Measurements from ENCODE around the gene AP3S2. TPM values are rescaled to one million over a fixed set of nuclear protein-coding genes. Genes with fewer than 3 reads are reported as not detected.
"Not testable (repeated sequence)": the region's sequence is repeated elsewhere in the genome, so short reads cannot be mapped to it uniquely, and the experiment has no call there.

AP3S2 gene
- total and polyA plus RNA-seq, 2 donors: 22.5 to 60.9 TPM

GRCh38 chr15:89845305-89845893, 48.4 kb downstream of the AP3S2 start:
- Histone ChIP-seq H3K4me1 (ENCODE audit: insufficient read depth) (no peaks in the 10 kb centered on the region), H3K36me3 (ENCODE audit: insufficient read depth) (no peaks in the 10 kb centered on the region), H3K4me3 (ENCODE audit: low read depth, low read length) (no peak overlapping the region), H3K27ac (ENCODE audit: low read depth) (no peak overlapping the region)
- no peak for DNase-seq (ENCODE audit: extremely low spot score)
- WGBS: 73% methylated on average over 5 of the region's 5 CpGs

GRCh38 chr15:89841962-89842361, 51.8 kb downstream of the AP3S2 start:
- 86% methylated on average over 1 of the region's 1 CpG for WGBS
- no peak overlapping the region for H3K27ac ChIP-seq (ENCODE audit: low read depth)
- no peaks in the 10 kb centered on the region for H3K4me1 ChIP-seq (ENCODE audit: insufficient read depth)
- H3K4me3 ChIP-seq (ENCODE audit: low read depth, low read length): no peak overlapping the region
- H3K36me3 ChIP-seq (ENCODE audit: insufficient read depth): no peaks in the 10 kb centered on the region
- no peak for DNase-seq (ENCODE audit: extremely low spot score)

- Histone ChIP-seq H3K4me1 (ENCODE audit: insufficient read depth) (no peaks in the 10 kb centered on the region), H3K27ac (ENCODE audit: low read depth) (no peak overlapping the region), H3K4me3 (ENCODE audit: low read depth, low read length) (no peak overlapping the region), H3K36me3 (ENCODE audit: insufficient read depth) (no peaks in the 10 kb centered on the region)
- no peak for DNase-seq (ENCODE audit: extremely low spot score)
- WGBS: 83% methylated on average over 4 of the region's 4 CpGs
These were observed 52.5 kb downstream of the AP3S2 start for GRCh38 chr15:89841306-89841705.

- H3K27ac ChIP-seq (ENCODE audit: low read depth): no peak overlapping the region
- H3K36me3 ChIP-seq (ENCODE audit: insufficient read depth): no peaks in the 10 kb centered on the region
- WGBS: 89% methylated on average over 4 of the region's 4 CpGs
- no peak for DNase-seq (ENCODE audit: extremely low spot score)
- no peak overlapping the region for H3K4me3 ChIP-seq (ENCODE audit: low read depth, low read length)
- no peaks in the 10 kb centered on the region for H3K4me1 ChIP-seq (ENCODE audit: insufficient read depth)
These were observed 54.5 kb downstream of the AP3S2 start for GRCh38 chr15:89839167-89839810.

GRCh38 chr15:89837830-89838178, 56.0 kb downstream of the AP3S2 start:
- Histone ChIP-seq H3K27ac (ENCODE audit: low read depth) (no peak overlapping the region), H3K4me1 (ENCODE audit: insufficient read depth) (no peaks in the 10 kb centered on the region), H3K4me3 (ENCODE audit: low read depth, low read length) (no peak overlapping the region), H3K36me3 (ENCODE audit: insufficient read depth) (no peaks in the 10 kb centered on the region)
- no peak for DNase-seq (ENCODE audit: extremely low spot score)
- WGBS: 79% methylated on average over 3 of the region's 3 CpGs

- Histone ChIP-seq H3K4me3 (ENCODE audit: low read depth, low read length) (no peak overlapping the region), H3K36me3 (ENCODE audit: insufficient read depth) (no peaks in the 10 kb centered on the region), H3K4me1 (ENCODE audit: insufficient read depth) (no peaks in the 10 kb centered on the region), H3K27ac (ENCODE audit: low read depth) (no peak overlapping the region)
- 61% methylated on average over 6 of the region's 6 CpGs for WGBS
- DNase-seq (ENCODE audit: extremely low spot score): no peak
These were observed 56.5 kb downstream of the AP3S2 start for GRCh38 chr15:89837134-89837829.

GRCh38 chr15:89836267-89837133, 57.3 kb downstream of the AP3S2 start:
- H3K36me3 ChIP-seq (ENCODE audit: insufficient read depth): no peaks in the 10 kb centered on the region
- WGBS: 61% methylated on average over 11 of the region's 11 CpGs
- H3K27ac ChIP-seq (ENCODE audit: low read depth): no peak overlapping the region
- no peak overlapping the region for H3K4me3 ChIP-seq (ENCODE audit: low read depth, low read length)
- H3K4me1 ChIP-seq (ENCODE audit: insufficient read depth): no peaks in the 10 kb centered on the region
- no peak for DNase-seq (ENCODE audit: extremely low spot score)

GRCh38 chr15:89835176-89835564, 58.6 kb downstream of the AP3S2 start:
- no peaks in the 10 kb centered on the region for H3K36me3 ChIP-seq (ENCODE audit: insufficient read depth)

GRCh38 chr15:89834465-89835175, 59.2 kb downstream of the AP3S2 start:
- 91% methylated on average over 9 of the region's 9 CpGs for WGBS
- H3K4me3 ChIP-seq (ENCODE audit: low read depth, low read length); DNase-seq (ENCODE audit: extremely low spot score); H3K36me3 ChIP-seq (ENCODE audit: insufficient read depth); H3K27ac ChIP-seq (ENCODE audit: low read depth); H3K4me1 ChIP-seq (ENCODE audit: insufficient read depth): not testable (repeated sequence)

More at GRCh38 chr15:89835176-89835564, 58.6 kb downstream of the AP3S2 start:
- Histone ChIP-seq H3K27ac (ENCODE audit: low read depth) (no peak overlapping the region), H3K4me3 (ENCODE audit: low read depth, low read length) (no peak overlapping the region), H3K4me1 (ENCODE audit: insufficient read depth) (no peaks in the 10 kb centered on the region)
- no peak for DNase-seq (ENCODE audit: extremely low spot score)
- WGBS: 87% methylated on average over 5 of the region's 5 CpGs

- Histone ChIP-seq H3K36me3 (ENCODE audit: insufficient read depth) (no peaks in the 10 kb centered on the region), H3K4me1 (ENCODE audit: insufficient read depth) (no peaks in the 10 kb centered on the region), H3K27ac (ENCODE audit: low read depth) (no peak overlapping the region), H3K4me3 (ENCODE audit: low read depth, low read length) (no peak overlapping the region)
- WGBS: 98% methylated on average over 7 of the region's 7 CpGs
- DNase-seq (ENCODE audit: extremely low spot score): no peak
These were observed 59.8 kb downstream of the AP3S2 start for GRCh38 chr15:89833966-89834365.

- no peak overlapping the region for H3K27ac ChIP-seq (ENCODE audit: low read depth)
- DNase-seq (ENCODE audit: extremely low spot score): no peak
These were observed 63.2 kb downstream of the AP3S2 start for GRCh38 chr15:89830639-89831038.

GRCh38 chr15:89829616-89830440, 64.0 kb downstream of the AP3S2 start:
- no peak overlapping the region for H3K27ac ChIP-seq (ENCODE audit: low read depth)
- no peaks in the 10 kb centered on the region for H3K36me3 ChIP-seq (ENCODE audit: insufficient read depth)
- 90% methylated on average over 17 of the region's 17 CpGs for WGBS
- DNase-seq (ENCODE audit: extremely low spot score): no peak
- no peaks in the 10 kb centered on the region for H3K4me1 ChIP-seq (ENCODE audit: insufficient read depth)
- no peak overlapping the region for H3K4me3 ChIP-seq (ENCODE audit: low read depth, low read length)

More at GRCh38 chr15:89830639-89831038, 63.2 kb downstream of the AP3S2 start:
- Histone ChIP-seq H3K4me1 (ENCODE audit: insufficient read depth) (no peaks in the 10 kb centered on the region), H3K4me3 (ENCODE audit: low read depth, low read length) (no peak overlapping the region), H3K36me3 (ENCODE audit: insufficient read depth) (no peaks in the 10 kb centered on the region)
- 88% methylated on average over 12 of the region's 12 CpGs for WGBS
